Astrocyte of the hippocampus (primary cell): ENCODE data around the gene PAMR1.

Experiments used
- DNase-seq: peaks from one replicate; pipeline ENCODE4 v3.0.0; 2011; ENCODE audit warnings: low read depth, low spot score

Gene PAMR1

DNA sequence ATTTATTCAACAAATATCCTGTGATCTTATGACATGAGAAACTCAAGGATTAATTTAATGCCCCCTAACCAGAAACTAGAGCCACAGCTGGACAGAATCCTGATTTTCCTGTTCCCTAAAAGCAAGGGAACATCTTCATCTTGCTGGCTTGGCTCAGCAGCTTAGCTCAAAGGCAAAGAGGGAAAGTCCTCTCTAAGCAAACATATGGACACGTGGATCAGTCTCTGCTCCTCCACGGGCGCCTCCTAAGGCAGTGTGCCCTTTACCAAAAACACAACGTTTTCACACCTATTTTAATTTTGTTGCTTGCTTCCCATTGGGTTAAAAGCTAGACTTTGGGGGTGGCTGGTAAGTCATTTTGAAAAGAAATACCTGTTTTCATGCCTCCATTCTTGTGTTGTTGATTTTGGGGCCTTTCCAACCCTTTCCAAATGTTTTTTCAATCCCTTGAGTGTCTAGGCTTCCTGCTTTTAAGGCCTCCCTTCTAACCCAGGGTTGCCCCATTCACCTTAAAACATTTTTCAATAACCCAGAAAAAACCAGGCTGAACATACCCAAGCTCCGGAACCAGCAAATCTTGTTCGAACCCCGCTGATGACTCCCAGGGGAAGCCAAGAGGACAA is 121.5 kb downstream of the PAMR1 start:
- DNase-seq = no peak

DNA sequence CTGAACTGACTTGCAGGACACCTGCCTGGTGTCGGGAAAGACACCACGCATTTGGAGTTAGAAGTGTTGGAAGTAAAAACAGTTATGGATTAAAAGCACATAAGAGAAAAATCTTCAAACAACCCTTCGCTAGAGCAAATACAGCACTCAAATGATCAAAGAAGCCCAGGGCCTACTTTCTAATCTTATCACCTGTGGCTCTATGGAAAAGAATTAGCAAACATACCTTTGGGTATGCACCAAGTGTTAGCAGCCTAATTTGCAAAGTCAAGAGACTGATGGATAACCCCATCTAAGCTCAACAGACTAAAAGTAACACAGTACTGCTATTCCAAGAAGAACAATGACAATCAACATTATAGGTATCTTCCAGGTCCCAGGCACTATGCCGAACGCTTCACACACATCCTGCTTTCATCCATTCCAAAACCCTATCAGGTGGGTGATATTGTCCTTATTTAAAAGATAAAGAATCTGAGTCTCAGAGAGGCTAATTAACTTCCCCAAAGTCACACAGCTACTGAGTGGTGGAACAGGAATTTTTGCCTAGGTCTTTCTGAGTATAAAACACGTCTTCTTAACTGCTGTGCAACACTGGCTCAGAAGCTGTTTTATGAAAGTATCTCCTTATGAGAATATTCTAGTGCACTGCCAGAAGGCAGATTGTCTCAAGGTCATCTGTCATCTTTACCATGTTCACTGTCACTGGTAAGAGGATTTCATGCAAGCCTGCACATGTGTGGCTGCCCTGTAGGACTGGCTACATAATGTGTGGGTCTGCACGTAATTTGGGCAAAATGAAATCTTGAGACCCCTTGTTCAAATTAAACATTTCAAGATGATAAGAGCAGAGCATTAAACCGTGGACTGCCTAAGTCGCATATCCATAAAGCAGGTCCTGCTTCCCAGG is 122.4 kb downstream of the PAMR1 start:
- DNase-seq = no peak

DNA sequence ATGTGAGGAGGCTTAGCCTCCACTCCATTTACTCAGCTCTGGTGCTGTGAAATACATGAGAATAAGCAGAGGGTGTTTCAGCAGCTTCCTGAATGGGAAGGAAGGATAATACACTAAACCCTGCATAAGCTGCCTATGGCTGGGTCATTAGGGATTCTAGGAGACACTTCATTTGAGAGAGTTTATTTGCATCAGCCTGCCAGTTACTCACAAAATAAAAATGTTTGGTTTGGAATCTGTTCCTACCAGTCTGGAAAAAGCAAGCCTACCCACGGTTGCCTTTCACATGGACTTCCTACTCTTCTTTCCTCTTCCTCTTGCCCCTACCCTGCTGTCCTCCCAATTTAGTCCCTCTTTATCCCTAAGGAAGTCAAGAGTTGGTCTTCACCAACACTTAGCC is 126.5 kb downstream of the PAMR1 start:
- DNase-seq = no peak

DNA sequence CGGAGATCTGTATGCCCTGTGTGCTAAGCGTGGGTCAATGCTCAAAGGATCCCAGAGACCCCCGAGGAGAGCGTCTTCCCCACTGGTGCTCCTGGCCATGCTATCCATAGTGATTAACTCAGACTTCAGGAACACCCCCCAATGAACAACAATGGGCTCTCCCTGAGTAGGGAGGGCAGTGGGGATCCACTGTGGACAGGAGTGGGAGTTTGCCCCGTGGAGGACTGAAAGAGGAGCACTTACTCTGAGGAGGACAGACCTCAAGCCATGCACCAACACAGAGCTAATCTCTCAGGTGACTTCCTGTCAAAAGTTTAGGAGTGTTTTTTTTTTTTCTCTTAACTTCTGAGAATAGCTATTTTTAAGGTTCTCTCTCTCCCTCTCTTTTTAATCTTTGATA is 130.5 kb downstream of the PAMR1 start:
- no peak for DNase-seq

DNA sequence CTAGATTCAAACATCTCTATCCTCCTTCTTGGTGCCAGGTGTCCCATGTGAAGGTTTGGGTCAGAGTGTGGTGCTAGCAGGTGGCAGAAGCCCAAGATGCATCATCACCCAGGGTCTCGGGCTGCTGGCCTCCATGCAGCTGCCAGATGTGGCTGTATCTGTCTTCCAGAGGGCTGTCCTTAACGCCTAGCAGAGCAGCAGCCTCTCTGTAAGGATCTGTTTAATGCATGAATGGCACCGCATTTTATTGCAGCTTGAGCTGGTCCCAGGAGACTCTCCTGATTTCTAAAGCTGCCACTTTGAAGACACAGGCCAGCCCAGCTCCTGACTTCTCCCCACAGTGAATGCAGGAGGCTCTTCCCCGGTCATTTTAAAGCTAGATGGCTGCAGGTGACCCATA is 132.3 kb downstream of the PAMR1 start:
- DNase-seq = no peak

DNA sequence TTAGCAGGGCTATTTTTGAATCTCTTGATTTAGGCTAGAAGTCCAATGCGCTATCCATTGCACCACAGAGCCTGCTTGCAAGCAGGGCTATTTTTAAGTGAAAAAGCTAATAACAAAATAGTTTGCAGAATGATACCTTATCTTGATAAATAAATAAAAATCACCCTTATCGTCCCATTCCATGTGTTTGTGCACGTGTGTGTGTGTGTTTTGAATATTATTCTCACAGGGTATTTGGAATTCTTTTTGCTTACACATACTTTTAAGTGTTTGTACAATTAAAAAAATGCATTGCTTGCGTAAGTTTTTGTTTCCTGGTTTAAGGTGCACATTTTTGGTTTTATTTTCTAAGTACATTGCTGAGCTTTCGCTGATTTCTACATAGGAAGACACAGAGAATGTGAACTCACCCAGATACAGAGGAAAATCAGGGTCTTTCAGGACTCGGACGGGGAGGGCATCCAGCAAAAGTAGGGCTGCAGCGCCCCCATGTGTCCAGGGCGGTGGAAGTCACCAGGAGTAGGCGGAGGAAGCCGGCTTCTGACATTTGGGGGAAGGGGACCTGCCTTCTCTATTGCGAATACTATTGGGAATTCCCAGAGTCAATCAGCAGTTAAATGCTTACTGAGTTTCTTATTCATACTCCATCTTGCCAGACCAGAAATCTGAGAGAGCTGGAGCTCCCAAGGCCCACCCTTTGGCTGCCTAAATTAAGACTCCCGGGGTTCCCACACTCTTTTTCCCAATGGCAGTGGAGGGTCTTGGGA is 133.3 kb downstream of the PAMR1 start:
- peak; percentile 91 for DNase-seq

DNA sequence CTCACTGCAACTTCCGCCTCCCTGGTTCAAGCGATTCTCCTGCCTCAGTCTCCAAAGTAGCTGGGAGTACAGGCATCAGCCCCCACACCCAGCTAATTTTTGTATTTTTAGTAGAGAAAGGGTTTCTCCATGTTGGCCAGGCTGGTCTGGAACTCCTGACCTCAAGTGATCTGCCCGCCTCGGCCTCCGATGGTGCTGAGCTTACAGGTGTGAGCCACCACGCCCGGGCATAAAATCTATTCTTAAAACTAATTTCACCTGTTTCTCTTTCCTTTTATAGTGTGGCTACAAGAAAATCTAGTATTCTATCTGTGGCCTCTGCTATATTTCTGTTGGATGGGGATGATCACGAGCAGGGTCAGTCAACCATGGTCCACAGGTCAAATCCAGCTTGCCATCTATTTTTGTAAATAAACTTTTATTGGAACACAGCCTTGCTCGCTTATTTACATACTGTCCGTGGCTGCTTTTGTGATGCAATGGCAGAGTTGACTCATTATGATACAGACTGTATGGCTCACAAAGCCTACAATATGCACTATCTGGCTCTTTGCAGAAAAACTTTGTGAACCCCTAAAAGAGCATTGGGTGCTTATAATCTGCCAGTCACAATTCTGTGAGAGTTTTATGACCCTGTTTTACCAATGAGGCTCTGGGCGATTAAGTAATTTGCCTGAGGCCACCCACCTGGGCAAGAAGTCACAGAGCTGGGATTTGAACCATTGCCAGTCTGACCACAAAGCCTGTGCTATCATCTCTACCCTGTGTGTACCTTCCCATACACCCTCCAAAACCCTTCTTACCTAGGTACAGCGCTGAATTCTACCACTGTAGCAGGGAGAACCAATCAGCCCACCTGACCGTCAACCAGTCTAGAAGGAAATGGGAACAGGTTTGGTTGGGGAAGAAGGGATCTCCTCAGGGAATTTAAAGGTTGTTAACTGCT is 134.4 kb downstream of the PAMR1 start:
- peak; percentile 64 for DNase-seq

DNA sequence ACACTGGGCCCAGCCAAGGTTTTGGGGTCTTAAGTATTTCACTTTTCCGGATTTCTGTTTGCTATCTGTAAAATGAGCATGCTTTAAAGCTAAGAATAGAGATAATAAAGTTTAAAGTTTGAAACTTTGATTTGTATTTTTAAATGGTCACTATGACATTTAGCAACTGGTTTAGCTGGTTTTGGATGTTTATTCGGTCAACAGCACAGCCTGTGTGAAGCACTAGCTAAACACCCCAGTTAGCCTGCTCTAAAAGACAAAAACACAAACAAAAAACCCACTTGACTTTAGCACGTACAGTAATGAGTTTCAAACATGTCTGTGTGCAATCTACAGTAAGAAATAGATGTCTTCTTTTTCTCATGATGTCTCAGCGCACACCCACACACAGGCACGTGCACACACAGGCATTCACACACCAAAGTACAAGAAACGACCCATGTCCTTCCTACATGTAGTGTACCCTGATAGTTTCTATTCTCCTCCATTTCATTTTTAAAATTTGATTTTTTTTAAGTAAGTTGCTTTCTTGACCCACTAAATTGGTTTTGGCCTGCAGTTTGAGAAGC is 135.4 kb downstream of the PAMR1 start:
- no peak for DNase-seq

DNA sequence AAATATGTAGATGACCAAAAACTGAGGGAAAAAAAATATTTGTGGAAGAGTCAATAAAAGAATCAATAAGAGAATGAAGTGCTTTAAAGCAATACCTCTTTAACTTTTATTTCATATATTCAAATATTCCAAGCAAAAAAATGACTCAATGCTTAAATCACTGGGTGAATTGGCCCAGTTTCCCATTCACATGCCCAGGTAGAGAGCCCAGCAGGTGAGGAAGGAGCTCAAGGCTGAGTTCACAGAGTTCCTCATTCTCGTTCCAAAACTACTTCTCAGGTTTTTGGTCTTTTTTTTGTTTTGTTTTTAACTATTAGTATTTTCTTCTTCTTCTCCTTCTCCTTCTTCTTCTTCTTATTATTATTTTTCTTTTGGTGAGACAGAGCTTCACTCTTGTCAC is 136.3 kb downstream of the PAMR1 start:
- DNase-seq = no peak

DNA sequence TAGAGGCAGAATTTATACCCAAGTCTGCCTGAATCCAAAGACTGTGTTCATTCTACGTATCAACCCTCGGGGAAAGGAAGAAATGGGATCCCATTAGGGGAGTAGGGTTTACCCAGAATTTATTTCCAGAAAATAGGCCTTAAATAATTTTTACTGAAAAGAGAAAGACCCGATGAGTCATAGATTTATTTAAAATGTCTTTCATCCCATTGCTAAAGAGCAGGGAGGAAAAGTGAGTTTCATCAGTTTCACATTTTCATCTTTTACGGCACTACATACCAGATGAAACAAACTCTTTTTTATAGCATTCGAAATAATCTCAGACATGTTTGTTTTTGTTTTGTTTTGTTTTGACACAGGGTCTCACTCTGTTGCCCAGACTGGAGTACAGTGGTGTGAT is 137.4 kb downstream of the PAMR1 start:
- DNase-seq = no peak

DNA sequence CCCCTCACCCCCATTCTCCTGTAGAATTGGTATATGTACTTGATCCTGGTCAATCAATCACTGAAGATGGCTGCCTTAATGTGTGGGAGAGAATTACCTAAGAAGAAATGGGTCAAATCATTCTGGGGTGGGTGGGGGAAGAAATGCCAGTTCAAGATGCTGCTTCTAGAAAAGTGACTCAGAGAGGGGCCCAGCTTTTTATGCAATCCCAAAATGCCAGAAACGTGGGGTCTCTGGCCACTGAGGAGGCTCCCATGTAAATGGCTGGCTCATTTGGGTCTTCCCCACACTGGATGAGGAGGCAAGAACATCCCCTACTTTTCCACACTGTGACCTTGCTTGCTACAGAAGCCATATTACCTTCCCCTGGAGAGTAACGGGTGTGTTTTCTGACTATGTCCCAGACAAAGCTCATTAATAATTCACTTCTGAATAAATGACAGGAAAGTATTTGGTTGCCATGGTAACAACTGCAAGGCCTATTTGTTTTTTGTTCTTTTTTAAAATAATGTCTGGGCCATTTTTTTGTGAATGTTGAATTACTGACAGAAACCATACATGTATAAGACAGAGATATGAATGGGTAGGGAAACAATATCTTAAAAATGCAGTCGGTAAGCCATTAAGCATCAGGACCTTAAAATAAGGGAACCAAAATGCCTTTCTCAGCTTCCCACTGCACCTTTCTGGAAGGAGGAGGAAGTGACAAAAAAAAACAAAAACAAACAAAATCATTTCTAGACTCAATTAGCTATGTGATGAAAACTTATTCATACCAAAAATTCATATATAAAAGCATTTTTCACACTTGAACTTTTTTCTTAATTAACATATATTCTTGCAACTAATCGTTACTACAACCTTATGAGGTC is 138.1 kb downstream of the PAMR1 start:
- DNase-seq = peak; percentile 20

DNA sequence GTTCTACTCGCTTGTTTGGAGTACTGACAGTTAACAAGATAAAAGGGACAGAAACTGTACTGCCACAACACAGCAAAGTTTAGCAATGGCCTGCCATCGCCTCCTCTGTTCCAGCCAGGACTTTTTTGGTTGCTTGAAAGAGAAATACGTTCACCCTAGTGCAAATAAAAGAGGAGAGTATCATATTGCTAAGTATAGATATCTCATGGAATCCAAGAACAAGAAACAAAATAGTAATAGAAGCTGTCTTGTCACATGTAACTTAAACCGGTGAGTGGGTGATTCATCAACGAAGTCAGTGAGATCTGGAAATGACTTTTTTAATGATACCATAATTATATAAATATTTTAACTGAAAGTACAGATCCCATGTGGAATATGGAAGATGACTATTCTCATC is 141.5 kb downstream of the PAMR1 start:
- no peak for DNase-seq
